Testis (tissue), 2 donors: ENCODE results near the gene EPB42.

Experiments used
- CTCF ChIP-seq, 3 experiments: fragments of 450-650 bp in 2 of 3; fragments of 200-600 bp in 1 of 3; sonication (generic) in 1 of 3; IDR thresholded peaks; one replicate each; pipeline ENCODE4 v1.5.1; 2016 to 2019; ENCODE audit warnings: antibody characterized with exemption in 3 of 3, mild to moderate bottlenecking in 2 of 3, moderate library complexity in 1 of 3
- POLR2A ChIP-seq: fragments of 450-650 bp; IDR thresholded peaks from one replicate; pipeline ENCODE4 v1.6.1; 2017; ENCODE audit warnings: antibody characterized with exemption, mild to moderate bottlenecking, moderate library complexity

GRCh38 chr15:43235536-43235935, 14.7 kb upstream of the EPB42 start:
- TF ChIP-seq CTCF (IDR thresholded peaks at IDR 0.05) (no peak), POLR2A (no peak)
